ENCODE results near the gene GSPT1. TPM values are rescaled to one million over a fixed set of nuclear protein-coding genes. Genes with fewer than 3 reads are reported as not detected.
"Not testable (repeated sequence)": the region's sequence is repeated elsewhere in the genome, so short reads cannot be mapped to it uniquely, and the experiment has no call there.

GSPT1 gene
- total RNA-seq, 4 donors from 2014 or later, result 61.8 to 178 (median 90.0) TPM

GRCh38 chr16:11955713-11956123 lies 40.0 kb upstream of the GSPT1 start:
- TF ChIP-seq CTCF (IDR thresholded peaks at IDR 0.05), result no peak
- ATAC-seq (ENCODE audit: low FRiP score), result no peak
- DNase-seq (ENCODE audit: low spot score), result no peak

- not testable (repeated sequence) for DNase-seq (ENCODE audit: low spot score); ATAC-seq (ENCODE audit: low FRiP score)
Observed at GRCh38 chr16:11953576-11953975, 37.8 kb upstream of the GSPT1 start.

- no peak for TF ChIP-seq CTCF (IDR thresholded peaks at IDR 0.05)
- DNase-seq (ENCODE audit: low spot score), result no peak
Observed at GRCh38 chr16:11950388-11950787, 34.6 kb upstream of the GSPT1 start.

GRCh38 chr16:11949527-11949926 lies 33.8 kb upstream of the GSPT1 start:
- no peak for ATAC-seq (ENCODE audit: low FRiP score)
- no peak for TF ChIP-seq CTCF (IDR thresholded peaks at IDR 0.05)
- DNase-seq (ENCODE audit: low spot score), result no peak

More at GRCh38 chr16:11950388-11950787, 34.6 kb upstream of the GSPT1 start:
- no peak for ATAC-seq (ENCODE audit: low FRiP score)

GRCh38 chr16:11948819-11949218 lies 33.1 kb upstream of the GSPT1 start:
- DNase-seq (ENCODE audit: low spot score) (no peak), ATAC-seq (ENCODE audit: low FRiP score) (no peak)
- no peak for TF ChIP-seq CTCF (IDR thresholded peaks at IDR 0.05)

- no peak for DNase-seq (ENCODE audit: low spot score)
- no peak for TF ChIP-seq CTCF (IDR thresholded peaks at IDR 0.05)
- no peak for ATAC-seq (ENCODE audit: low FRiP score)
Observed at GRCh38 chr16:11946433-11946832, 30.7 kb upstream of the GSPT1 start.

- DNase-seq (ENCODE audit: low spot score); ATAC-seq (ENCODE audit: low FRiP score): not testable (repeated sequence)
Observed at GRCh38 chr16:11941945-11942344, 26.2 kb upstream of the GSPT1 start, which contains the start of gene NPIPB2. TSS of gene NPIPB2 (minus strand) at chr16:11942045. CDS start at chr16:11942045, 0 bp downstream.

- DNase-seq (ENCODE audit: low spot score), result not testable (repeated sequence)
Observed at GRCh38 chr16:11927350-11927749, 11.6 kb upstream of the GSPT1 start.

GRCh38 chr16:11924046-11924445 lies 8.3 kb upstream of the GSPT1 start:
- DNase-seq (ENCODE audit: low spot score); ATAC-seq (ENCODE audit: low FRiP score): not testable (repeated sequence)

More at GRCh38 chr16:11927350-11927749, 11.6 kb upstream of the GSPT1 start:
- not testable (repeated sequence) for ATAC-seq (ENCODE audit: low FRiP score)

Measured in omental fat pad (tissue), 4 donors.